HG03575 (cell line): ENCODE measurements around the gene NCR2.
"Not testable (repeated sequence)": the region's sequence is repeated elsewhere in the genome, so short reads cannot be mapped to it uniquely, and the experiment has no call there.

Experiments
- ATAC-seq: cut with Tn5 transposase; IDR thresholded peaks from one replicate; pipeline ENCODE4 v1.9.1; 2021; ENCODE audit not compliant: unreplicated experiment, insufficient number of reproducible peaks, low FRiP score; ENCODE audit errors: extremely low read depth

The NCR2 gene, protein sequence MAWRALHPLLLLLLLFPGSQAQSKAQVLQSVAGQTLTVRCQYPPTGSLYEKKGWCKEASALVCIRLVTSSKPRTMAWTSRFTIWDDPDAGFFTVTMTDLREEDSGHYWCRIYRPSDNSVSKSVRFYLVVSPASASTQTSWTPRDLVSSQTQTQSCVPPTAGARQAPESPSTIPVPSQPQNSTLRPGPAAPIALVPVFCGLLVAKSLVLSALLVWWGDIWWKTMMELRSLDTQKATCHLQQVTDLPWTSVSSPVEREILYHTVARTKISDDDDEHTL

DNA sequence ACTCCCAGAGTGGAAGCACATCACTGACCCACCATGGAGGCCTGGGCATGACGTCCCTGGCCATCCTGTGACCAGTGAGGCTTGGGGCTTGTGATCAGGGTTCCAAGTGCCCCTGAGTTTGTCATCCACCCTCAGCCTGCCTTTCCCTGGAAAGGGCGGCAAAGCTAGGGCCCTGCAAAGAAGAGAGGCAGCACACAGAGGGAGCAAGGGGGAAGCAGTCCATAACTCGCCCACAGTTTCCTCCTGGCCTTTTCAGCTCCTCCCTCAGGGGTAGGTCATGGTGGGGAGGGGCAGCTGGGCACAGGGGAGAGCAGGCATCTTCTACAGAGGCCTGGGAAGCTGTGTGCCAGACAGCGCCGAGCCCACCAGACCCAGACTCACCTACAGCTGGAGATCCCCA lies at the start of gene NCR2:
Gene NCR2 (plus strand): TSS at position 313 of the 400 bp plus-strand sequence. CDS start 269 bp downstream, outside the sequence.
- ATAC-seq = no peak

DNA sequence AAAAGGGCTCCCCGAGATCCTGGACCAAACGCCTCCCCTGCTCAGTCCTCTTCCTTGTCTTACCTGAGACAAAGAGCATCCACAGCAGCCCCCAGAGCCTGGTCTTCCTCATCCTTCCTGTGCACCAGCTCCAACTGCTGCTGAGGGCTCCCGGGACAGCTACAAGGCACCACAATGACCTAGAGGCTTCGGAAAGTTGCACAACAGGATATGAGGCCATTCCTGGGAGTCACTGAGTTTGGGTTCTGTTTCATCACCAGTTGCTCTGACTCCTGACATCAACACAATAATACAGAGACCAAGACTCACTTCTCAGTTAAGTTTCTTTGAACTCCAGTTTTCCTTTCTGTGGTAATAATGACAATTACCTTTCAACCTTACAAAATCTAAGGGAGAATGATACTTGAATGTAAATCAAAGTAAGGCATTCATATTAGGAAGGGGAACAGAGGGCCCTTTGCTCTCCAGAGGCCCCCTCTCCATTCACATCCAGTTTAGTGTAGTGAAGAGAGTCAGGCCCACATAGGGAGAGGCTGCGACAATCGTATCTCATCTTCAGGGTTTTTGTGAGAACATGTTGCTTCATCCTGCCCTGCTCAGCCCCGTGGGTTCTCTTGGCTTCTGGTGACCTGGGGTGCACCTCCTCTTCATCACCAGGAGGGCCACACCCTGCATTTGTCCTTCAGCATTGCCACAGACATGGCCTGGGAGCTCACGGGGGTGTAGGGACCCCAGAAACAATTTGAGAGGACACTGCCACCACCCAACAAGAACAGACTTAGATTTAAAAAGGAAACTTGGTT lies 48.7 kb upstream of the NCR2 start, which contains the start of gene TREM1:
Gene TREM1 (minus strand): TSS at position 139 of the 803 bp plus-strand sequence. CDS start 27 bp downstream, at position 112.
- no peak for ATAC-seq

DNA sequence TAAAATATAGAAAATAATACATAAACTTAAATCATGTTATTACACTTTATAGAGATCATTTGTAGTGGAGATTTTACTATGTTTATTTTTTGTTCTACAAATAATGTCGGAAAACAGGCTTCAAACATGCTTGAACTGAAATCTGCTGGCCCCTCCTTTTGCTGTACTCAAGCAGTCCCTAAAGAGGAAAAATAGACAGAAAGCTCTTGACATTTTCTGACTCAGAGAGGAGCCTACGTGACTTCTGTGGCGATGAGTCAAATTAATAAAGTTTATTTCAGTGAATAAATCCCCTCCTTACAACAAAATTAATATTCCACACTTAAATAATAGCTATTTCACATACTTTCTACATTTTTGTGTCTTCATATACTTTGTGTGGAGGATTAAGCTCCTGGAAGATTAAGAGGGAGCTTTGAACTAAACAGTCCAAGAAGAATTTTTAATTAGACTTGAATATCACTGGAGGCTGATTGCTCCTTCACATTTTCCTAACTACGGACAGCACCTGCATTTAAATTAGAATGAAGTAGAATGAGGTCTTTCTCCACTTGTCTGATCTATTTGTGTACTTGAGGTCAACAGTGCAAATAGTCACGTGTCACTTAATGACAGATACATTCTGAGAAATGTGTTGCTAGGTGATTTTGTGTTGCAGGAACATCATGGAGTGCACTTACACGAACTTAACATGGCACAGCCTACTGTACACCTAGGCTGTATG lies 47.2 kb upstream of the NCR2 start:
- ATAC-seq = no peak

DNA sequence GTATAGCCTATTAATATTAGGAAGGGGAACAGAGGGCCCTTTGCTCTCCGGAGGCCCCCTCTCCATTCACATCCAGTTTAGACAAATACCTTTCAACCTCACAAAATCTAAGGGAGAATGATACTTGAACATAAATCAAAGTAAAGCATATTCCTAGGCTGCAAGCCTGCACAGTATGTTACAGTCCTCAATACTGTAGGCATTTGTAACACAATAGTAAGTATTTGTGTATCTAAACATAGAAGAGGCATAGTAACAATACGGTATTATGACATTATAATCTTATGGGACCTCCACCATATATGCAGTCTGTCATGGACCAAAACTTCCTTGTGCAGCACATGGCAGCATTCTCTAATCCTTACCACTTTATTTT lies 46.7 kb upstream of the NCR2 start:
- ATAC-seq = no peak

DNA sequence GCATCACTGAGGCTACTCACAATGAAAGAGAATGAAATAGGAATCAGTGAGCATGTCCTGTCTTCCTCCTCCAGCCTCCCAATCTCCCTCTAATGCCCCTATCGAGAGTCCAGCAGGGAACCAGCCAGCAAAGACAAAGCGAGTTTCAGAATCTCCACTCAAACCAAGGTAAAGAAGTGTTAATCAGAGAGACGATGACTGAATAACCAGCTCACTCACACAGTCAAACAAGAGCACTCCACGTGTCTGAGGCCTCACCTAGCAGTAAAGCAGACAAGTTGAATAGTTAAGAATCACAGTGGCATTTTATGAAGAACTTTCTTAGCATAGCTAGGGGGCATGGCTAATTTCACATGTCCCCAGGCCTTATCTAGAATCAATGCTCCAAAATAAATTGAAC lies 45.6 kb upstream of the NCR2 start:
- no peak for ATAC-seq

DNA sequence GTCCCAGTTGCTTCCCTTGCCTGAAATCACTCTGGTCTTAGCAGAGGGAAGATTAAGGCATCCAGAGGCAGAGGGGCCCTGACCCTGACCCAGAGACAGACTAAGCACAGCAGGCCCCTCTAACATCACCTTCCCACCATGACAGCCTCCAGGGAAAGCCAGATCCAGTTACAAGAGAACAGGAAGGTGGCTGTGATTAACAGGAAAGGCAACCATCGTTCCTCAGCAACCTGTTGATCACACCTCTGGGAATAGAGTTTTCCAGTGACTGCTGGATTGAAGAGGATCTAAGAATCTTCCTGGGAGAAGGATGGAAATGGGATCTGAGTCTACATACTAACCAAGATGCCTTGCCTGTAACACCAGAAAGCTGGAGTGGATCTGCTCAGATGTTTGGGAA lies 43.7 kb upstream of the NCR2 start:
- no peak for ATAC-seq

DNA sequence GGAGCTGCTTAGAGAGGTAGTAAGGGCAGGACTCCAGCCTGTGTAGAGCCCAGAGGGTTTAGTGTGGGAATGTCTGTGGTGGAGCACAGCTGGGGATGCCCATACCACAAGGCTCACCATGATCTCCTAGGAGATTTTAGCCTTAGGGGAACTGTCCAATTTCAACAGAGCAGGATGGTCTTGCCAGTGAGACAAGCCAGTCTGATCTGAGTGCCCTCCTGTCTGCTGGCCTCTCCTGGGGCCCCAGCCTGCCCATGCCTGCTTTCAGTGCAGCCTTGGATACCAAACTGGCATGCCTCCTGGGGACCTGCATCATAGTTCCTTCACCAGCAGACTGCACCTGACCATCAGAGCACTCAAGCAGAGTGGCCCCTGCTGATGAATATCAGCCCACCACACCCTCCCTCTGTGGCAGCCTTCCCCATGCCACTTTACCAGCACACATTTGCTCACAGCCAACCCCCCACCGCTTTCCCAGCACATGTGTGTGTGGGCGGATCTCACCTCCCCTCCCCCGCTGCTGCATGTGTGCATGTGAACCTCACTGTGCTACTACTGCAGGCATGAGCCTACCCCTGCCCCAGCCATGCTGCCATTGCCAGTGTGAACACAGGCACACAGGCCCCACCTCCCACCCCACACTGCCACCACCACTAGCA lies 41.1 kb upstream of the NCR2 start:
- ATAC-seq = no peak

DNA sequence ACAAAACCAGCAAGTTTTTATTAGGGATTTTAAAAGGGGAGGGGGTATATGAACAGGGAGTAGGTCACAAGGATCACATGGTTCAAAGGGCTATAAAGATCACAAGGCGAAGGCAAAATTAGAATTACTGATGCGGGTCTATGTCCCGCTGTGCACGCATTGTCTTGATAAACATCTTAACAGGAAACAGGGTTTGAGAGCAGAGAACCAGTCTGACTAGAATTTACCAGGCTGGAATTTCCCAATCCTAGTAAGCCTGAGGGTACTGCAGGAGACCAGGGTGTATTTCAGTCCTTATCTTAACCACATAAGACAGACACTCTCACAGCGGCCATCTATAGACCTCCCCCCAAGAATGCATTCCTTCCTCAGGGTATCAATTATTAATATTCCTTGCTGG lies 38.2 kb upstream of the NCR2 start:
- not testable (repeated sequence) for ATAC-seq

DNA sequence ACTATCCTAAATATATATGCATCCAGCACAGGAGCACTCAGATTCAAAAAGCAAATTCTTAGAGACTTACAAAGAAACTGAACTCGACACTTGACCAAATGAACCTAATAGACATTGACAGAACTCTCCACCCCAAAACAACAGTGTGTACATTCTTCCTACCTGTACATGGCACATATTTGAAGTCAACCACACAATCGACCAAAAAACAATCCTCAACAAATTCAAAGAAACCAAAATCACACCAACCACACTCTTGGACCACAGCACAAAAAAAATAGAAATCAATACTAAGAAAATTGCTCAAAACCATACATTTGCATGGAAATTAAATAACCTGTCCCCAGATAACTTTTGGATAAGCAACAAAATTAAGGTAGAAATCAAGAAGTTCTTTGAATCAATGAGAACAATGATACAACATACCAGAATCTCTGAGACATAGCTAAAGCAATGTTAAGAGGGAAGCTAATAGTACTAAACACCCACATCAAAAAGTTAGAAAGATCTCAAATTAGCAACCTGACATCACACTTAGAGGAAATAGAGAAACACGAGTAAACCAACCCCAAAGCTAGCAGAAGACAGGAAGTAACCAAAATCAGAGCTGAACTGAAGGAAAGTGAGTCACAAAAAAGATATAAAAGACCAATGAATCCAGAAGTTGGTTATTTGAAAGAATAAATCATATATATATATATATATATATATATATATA lies 36.5 kb upstream of the NCR2 start:
- no peak for ATAC-seq

DNA sequence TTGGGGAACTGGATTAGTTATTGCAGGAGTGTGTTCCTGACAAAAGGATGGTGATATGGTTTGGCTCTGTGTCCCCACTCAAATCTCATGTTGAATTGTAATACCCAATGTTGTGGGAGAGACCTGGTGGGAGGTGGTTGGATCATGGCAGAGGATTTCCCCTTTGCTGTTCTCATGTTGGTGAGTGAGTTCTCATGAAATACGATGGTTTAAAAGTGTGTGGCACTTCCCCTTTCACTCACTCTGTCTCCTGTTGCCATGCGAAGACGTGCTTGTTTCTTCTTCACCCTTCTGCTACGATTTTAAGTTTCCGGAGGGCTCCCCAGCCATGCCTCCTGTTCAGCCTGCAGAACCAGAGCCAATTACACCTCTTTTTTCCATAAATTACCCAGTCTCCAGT lies 32.8 kb upstream of the NCR2 start:
- no peak for ATAC-seq

DNA sequence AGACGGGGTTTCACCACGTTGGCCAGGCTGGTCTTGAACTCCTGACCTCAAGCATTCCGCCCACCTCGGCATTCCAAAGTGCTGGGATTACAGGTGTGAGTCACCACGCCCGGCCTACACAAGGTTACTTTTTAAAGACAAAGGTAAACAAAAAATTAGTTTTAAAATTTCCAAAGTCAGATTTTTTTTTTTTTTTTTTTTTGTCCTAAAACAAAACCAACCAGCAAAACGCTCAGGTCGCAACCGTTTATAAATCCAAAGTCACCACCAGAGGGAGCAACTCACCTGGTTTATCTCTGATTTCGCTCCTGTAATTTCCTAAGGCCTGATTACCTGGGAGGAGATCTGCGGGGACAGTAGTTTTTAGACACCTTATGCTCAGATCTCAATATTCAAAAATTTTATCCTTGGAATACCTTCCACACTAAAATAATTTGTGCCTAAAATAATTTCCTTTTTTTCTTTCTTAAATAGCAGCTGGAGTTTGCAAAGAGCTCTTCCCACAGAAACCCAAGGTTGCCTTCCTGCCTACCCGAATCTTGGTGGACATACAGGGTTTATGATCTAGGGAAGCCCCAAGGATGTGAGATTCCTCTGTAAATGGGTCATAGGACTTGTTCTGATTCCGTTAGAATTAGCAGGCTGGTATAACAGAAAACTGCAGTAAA lies 29.1 kb upstream of the NCR2 start:
- no peak for ATAC-seq

DNA sequence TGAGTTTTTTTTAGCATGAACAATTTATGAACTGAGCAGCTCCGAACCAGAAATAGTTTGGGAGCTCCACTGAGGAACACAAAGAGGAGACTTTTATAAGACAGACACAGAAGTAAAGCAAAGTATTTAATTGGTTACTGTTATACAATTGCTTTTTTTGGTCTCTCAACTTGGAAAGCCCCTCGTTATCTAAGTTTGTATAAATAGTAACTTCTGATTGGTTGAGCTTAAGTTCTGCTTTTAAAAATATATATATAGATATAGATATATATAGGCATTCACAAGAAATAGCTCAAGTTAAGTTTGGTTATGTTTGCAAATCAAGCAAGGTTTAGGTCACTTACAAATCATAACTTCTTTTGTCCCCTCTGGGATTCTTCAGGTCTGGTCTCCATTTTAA lies 20.2 kb upstream of the NCR2 start:
- no peak for ATAC-seq

DNA sequence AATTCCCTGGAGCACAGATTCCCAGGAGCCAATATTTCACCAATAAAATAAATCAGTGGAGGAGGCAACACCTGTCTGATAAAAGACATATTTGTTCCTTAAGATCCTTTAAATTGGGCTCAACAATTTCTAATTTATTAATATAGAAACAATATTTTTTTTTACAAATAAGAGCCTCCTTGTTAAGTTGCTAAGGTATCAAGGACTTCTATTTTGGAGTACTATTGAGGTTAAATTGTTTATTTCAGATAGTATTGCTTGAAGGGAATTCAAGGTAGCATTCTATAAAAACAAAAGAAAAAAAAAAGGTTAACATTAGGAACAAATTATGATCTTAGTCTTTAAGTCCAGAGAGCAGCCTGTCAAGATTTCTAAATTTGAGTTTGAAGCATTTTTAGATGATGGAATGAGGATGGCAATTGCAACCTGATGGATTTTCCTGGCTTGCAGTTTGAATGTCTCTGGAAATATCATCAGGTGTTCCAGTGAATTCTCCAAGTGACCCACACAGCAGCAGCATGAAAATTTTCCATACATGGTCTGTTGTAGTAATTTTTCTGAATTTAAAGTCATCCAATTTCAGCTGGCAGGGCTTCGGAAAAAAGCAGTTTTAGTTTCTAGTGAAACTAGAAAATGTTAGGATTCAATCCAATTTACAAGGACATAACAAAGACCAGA lies 19.3 kb upstream of the NCR2 start:
- no peak for ATAC-seq

DNA sequence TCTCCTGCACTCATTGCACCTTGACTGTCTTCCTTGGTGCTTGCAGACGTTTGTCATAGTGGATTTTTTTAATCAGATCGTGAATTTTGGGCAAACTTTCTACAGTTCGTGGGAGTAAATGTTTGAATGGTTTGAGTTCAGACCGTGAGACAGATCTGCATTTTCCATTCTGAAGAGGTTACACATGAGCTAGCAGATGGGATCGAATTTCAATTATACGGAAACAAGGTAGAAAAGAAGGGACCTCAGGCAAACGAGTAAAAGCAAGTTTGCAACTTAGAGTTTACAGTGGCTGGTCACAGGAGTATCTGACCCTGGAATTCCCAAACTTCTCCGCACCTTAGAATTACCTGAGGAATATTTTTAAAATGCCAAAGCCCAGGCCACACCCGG lies 17.2 kb upstream of the NCR2 start:
- no peak for ATAC-seq

DNA sequence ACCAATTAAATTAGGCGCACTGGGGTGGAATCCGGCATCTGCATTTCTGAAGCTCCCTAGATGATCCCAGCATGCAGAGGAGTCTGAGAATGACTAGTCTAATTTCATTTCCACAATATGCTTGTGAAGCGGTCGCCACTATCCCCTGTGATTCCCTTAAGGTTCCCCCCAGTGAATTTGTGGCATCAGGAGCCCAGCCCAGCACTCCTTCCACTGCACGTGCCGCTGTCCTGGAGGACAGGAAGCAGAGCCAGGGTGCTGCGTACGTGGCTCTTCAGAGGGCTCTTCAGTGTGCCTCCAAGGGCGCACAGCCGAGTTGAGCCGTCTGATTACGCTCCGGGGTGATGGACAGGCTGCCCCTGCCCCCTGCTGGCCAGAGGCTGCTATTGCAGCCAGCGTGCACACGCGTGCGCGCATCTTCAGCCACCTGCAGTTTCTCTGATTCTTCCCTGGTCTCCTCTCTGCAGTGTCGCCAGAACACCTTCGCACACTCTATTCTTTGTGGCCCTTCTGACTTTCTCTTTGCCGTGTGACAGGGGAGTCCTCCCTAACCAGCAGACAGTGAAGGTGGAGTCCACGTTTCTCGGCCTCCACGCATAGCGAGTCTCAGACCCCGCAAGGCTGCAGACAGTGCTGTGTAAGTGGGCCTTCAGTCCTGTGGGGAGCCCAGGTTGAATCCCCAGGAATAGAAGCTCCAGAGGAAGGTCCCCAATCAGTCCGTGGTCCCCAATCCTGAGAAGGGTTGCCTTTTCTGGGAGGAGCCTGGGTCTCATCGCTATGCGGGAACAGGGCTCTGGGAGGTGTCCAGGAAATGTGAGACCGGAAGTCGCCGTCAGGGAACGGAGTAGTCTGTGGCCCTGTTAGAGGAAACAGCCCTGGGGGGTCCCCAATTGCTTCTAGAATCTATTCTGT lies 16.5 kb upstream of the NCR2 start:
- ATAC-seq = no peak

DNA sequence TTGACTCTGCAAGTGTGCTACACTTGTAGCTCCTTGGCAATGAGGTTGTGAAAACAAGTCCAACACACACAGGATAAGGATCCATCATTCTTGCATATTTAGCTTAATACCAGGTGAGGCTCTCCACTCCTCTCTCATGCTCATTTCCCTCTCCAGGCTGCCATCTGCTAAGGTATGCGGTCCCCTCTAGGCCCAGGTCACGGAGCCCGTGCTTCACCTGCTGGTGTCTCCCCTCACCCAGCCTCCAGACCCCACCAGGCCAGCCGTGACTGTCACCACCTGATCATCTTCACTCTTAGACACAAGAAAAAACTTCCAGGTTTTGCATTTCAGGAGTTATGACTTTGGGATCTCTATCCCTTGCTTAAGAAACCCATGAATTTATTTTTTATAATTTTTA lies 14.2 kb upstream of the NCR2 start:
- no peak for ATAC-seq
